Activated T-cell treated with anti-CD3 and anti-CD28 coated beads for 48 hours (primary cell): ENCODE results near the gene CLTCL1.

Experiments
- DNase-seq: peaks from one replicate; pipeline ENCODE4 v3.0.0-alpha.2; 2020; ENCODE audit warnings: low read depth

Gene CLTCL1

DNA sequence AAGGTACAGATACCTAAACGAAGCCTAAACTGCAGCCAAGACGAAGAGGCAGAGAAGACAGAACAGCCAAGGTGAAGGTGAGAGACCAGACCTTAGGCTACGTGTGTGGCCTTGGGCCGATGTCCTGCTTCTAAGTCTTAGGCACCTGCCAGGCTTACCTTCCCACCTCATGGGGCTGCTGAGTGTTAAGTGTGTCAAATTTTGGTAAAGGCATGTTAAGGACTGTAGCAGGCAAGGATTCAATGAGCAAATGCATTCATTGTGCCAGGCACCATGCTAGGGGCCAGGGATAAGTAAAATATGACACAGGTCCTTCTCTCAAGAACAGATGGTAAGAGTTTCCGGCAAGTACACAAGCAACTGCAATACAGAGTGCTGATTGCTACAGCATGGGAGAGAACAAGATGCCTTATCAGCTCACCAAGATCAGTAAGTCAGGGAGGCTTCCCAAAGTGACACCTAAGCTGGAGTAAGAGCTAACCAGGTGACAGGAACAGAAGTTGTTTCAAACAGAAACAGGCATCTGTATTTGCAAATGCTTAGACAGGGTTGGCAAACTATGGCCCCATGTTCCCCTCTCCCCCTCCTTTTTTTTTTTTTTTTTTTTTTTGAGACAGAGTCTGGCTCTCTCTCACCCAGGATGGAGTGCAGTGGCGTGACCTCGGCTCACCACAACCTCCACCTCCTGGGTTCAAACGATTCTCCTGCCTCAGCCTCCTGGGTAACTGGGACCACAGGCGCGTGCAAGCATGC, 46.7 kb downstream of the CLTCL1 start:
- no peak for DNase-seq

DNA sequence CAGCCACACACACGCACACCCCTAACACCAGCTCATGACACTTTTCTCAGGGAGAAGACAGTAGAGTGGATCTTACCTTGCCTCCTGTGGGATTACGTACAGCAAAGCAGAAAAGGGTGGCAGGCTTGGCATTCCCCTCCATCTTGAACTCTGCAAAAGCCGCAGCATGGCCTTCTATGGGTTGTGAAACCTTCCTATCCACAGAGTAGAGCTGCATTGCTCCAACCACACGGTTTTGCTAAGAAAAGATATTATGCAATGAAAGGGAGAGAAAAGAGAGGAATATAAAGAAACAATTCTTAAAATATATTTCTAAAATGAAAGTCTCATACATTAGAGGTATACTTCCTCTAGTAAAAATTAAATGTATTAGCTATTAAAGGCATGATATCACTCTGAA, 48.8 kb downstream of the CLTCL1 start:
- no peak for DNase-seq

DNA sequence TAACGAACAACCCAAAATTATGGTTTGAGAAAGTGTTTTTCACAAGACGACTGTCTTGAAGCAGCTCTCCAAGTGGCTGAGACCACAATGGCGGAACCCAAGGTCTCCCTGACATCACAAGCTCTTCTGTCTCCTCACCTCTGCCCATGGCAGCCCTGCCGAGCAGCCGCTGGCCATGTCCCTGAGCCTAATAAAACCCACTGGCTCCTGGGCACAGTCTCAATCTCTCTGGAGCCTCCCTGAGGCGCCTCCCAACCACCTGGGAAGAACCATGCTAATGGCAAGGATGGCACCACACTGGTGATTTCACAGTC, 50.0 kb downstream of the CLTCL1 start:
- DNase-seq = no peak

DNA sequence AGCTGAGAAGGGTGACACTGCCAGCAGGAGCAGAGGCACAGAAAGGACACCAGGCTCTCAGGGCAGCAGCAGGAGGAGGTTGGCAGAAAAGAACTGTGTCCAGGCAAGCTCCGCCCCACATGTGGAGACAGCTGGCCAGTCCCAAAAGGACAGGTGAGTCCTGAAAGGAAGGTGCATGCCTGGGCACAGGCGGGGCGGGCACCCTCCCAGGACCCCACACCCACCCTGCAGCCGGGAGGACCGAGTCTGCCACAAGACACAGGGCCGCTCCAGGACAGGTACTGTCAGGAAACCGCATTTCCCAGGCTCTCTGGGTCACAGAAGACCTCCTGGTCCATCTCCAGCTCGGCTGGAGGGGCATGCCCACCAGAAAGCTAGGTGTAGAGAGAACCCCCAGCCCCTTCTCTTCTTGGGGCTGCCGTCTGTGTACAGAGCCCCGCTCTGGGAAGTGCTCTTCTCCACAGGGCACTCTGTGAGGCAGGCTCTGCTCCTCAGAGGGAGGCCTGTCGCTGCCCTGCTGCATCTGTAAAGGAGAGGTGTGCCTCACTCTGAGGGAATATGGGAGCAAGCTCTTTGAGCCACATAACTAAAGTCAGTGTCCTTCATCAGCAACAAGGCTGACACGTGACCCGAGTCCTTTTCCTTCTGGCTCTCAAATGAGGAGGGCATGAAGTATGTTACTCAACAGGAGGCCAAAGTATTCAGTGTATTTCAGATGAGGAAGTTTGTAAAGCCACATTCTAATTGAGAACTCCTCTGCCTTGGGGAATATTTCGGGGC, 50.5 kb downstream of the CLTCL1 start:
- DNase-seq = no peak

DNA sequence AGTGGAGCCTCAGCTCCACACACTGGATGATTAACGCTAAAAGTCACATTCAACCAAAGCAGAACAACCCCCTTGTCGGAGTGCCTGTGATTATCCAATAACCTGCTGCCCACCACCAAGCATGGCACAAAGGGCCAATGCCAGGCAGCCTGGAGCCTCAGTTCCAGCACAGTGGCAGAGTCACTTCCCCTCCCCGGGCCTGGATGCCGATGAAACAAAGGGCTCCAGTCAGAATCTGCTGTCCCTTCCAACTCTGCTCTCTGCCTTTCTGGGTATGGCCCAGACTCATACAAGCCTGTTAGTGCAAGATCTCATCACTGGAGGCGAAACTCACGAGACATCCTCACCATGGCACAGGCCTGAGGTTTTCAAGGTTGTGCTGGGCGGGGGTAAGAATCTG, 52.1 kb downstream of the CLTCL1 start:
- DNase-seq = no peak

DNA sequence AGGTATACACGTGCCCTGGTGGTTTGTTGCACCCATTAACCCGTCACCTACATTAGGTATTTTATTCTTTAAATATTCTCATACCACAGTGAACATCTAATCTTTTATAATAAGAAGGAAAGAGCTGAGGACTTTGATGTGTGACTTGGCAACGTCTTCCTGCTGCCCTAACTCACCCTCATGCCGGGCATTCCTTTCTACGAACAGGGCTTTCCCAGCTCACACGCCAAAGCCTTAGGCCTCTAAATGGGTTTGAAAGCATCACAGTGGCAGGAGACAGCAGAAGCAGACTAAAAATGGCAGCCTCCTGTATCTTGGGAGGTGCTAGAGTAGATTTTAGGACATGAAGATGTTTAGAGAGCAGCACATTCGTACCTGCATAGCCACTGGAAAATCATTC, 52.6 kb downstream of the CLTCL1 start:
- DNase-seq = no peak

DNA sequence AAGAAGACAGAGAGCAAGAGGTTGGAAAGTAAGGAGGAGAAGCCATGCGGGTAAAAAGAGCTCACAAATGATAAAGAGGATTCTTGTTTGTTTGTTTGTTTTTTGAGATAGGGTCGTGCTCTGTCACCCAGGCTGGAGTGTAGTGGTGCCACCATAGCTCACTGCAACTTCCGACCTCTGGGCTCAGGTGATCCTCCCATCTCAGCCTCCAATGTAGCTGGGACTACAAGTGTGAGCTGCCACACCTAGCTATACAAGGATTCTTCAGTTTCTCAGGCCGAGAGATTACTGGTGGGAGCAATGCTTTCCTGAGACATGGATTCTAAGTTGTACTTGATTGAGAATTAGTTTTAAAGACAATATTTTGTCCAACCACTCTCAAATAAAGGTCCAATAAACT, 55.6 kb downstream of the CLTCL1 start:
- no peak for DNase-seq

DNA sequence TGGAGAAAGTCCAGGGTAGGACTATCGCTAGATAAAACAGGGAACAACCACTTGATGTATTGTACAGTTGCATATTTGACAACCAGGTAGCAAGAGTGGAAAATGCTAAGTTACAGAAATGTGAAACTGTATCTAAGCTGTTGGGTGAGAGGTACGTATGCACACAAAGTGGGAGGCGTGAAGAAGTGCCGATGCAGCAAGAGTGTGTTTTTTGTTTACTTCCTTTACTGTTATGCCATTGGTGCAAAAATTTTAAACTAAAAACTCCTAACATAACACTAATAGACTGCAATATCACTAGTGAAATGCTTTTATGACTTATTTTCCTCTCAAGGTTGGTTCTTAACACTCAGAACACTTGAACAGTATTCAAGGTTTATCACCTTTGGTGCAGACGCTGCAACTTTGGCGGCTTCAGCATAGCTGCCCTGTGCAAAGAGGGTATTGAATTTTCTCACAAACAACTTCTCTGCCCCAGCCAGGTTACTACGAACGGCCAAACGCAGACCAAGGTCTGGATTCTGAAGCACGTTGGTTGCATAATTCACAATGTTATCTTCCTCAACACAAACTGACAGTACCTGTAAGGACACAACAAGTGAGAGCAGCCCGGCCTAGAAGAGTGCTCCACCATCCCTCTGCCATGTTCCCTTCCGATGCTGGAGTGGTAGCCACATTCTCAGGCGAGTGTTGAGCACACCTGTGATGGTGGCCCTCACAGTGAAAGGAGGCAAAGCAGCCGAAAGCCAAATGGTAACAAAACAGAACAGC, 57.2 kb downstream of the CLTCL1 start:
- DNase-seq = no peak

DNA sequence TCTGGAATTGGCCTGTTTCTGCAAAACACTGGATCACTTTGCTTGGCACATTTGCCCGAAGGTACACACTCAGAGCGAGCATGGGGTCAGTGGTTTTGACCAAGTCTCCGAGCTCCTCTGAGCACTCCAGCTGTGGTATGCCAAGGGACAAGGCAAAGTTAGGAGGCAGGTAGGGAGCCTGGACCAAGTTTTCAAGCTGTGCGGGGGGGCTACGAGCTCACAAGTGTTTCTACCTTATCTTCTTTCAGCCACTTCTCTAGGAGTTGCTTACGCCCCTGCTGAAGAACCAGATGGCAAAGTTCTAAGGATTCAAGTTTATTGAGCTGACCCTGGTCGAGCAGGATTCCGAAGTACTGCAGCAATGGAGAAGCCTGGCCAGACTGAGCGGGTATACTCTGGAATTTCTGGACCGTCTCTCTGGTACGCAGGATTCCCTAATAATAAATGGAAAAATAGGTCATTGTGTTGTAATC, 58.3 kb downstream of the CLTCL1 start:
- DNase-seq = no peak

DNA sequence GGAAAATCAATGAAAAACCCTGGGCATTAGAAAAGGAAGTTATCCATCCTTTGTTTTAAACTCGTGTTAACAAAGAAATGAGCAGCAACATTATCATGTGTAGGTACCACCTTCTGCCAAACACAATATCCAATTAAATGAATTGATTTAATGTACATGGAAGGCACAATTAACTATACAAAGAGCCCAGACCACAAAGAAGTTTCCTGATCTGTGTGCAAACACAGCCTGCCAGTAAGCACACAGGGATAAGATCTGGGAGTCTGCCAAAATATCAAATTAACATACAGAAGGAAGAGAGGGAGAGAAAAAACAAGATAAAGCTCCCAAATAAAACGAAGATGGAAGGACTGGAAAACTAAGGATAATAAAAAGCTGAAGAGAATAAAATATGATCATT, 58.9 kb downstream of the CLTCL1 start:
- no peak for DNase-seq

DNA sequence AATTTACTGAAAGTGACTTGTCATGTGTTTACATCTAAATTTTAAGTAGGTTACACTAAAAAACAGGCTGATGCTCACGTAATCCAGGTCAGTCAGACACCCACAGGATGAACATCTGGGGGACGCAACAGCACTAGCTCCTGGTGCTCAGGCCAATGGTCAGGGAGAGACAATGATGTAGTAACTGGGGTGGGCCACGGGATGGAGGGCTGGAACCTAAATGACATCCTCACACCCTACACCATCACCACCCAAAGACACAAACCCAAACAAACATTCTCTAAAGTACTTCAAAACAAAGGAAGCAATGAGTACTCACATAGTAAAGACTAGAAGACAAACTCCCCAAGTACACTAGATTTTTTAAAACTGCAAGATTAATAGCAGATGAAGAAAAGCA, 59.5 kb downstream of the CLTCL1 start:
- DNase-seq = no peak

DNA sequence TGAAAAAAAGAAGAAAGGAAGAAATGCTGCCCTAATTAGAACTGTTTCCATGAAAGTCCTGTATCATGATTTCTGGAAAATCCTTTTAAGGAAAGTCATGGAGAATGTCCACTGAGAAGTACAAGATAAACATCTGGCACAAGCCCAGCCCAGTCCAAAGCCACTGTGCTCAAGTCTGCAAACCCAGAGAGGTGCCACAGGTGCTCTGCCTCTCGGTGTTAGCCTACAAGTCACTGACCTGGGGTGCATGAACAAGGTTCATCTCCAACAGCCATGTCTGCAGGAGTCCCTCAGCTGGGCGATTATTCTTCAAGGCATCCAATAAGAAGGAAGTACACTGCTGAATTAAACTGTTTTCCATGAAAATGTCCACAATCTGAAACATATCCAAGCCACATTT, 61.9 kb downstream of the CLTCL1 start:
- no peak for DNase-seq

DNA sequence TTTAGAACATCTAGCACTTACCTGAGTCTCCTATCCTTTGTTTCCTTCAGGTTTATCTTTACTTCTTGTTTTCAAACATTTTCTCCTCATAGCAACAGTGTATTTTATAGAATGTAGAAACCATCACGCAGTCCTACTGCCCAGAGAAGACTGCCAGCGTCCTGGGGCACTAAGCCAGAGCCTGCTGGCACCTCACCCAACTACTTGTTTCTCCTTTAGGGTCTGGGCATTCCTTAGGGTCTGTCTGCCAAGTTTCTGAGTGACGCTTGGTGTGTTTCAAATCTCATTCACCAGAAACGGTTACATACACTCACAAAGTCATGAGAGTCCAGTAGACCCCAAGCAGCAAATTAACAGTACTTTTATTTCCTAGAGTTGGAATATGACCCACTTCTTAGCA, 63.3 kb downstream of the CLTCL1 start:
- no peak for DNase-seq

DNA sequence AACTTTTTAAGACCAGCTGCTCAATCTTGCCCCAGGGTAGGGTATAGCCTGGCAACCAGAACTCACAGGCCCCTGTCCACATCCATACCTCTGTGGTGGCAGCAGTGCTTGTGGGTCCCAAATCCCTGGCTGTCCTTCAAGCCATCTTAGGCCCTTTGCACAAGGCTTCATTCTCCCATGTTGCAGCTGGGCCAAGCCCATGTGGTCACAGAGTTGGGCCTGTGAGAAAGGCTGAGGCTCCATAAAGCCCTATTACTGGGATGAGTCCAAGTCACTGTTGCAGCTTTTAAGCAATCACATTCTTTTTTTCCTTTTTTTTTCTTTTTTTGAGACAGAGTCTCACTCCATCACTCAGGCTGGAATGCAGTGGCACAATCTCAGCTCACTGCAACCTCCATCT, 65.1 kb downstream of the CLTCL1 start:
- no peak for DNase-seq

DNA sequence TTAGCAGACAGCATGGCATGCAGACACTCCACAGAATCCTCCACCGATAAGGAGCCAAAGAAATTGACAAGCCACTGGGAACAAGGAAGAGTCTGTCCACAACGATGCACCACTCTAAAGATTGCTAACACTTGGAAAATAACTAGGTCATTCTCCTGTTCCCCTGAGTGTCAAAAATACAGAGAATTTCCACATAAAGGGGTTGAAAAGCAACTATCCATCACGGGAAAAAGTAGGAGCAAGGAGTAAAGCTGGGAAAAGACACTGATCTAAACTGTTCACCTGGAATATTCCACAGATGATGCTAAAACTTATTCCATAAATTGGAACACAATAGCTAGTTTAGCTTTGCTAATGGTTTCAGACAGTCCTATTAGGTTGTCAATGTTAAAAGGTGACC, 66.0 kb downstream of the CLTCL1 start:
- no peak for DNase-seq

DNA sequence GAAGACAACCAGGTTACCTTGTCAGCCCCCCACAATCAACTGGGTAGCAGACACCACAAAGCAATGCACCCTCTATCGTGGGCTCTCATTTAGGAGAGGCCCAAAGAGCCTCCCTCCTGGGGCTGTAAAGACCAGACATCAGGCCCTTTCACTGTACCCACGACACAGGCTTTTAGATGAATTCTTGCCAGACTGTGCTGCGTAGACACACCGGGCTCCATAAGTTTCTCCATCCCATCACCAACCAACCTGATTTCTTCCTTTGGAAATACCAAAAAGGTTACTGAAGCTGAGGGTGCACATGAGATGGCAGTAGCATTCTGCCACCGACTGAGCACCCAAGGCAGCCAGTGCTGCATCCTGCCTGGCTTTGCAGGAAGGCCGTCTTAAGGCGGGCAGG, 66.5 kb downstream of the CLTCL1 start:
- DNase-seq = no peak

DNA sequence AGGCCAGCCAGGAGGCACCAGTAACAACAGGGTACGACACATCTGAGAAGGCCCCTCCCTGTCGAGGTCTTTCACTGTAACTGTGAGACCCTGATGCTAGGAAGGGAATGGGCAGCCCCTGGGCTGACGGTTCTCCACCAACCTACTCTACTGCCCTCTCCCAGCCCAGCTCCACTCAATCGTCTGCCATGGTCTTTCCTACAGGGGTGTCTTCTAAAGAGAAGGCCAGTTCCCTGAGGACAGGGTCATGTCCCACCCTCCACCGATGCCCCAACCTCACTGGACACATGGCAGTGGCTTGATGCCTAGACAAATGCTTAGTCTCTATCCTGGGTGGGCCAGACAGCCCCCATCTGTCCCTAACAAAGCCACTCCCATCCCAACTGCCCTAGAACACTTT, 67.0 kb downstream of the CLTCL1 start:
- DNase-seq = no peak

DNA sequence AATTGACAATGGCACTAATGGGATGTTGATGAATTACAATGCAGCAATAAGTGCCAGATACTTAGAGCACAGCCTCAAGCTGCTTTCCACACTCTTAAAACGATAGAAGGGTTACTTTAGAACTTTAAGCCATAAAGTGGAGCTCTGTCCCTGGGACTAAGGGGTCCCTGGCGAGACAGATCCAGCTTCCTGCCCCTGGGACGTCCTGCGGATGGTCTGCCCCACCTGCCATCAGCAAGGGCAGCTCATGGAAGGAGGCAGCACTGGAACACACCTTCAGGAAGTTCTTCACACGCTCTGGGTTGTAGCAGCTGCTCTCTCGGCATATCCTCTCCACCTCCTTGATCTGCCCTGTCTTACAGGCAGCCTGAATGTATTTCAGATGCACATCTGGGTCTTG, 67.9 kb downstream of the CLTCL1 start:
- no peak for DNase-seq

DNA sequence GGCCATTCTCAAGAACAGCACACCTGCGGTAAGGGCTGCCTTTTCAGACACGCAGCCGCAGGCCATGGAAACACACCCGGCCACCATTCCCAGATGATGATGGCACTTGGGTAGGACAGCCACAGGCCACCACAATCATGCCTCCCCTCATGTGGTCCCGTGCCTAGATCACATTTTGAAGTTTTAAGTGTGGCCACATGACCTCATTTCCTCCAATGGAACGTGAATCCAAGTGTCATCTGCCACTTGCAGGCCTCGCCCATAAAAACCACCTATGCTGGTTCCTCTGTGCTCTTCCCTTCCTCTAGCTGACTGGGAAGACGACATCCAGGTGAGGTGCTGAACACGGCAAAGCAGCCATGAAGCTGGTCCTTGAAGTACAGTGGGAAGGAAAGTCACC, 68.4 kb downstream of the CLTCL1 start:
- no peak for DNase-seq

DNA sequence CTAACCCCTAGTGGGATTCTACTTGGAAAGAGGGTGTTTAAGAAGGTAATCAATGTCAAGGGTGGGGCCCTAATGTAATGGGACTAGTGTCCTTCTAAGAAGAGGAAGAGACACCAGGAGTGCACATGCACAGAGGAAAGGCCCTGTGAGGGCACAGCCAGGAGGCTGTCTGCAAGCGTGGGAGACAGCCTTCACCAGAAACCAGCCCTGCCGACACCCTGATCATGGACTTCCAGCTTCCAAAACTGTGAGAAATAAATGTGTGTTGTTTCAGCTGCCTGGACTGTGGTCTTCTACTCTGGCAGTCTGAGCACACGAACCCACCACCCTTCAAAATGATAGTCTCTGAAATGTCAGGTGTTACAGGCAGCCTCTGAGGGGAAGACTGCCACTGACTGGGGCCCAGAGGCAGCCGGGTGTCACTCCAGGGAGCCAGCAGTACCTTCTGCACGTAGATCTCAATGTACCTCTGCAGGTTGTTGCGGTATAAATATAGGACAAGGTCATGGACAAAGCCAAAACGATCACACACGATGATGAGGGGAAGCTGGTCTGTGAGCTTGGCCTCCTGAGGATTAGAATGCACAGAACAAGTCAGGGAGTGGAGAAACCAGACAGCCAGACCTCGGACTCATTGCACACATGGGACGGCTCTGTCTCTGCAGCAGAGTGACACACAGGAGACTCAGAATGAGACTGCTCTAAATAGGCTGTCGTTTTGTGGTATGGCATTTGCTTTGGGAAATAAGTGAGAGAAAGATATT, 69.1 kb downstream of the CLTCL1 start:
- no peak for DNase-seq

DNA sequence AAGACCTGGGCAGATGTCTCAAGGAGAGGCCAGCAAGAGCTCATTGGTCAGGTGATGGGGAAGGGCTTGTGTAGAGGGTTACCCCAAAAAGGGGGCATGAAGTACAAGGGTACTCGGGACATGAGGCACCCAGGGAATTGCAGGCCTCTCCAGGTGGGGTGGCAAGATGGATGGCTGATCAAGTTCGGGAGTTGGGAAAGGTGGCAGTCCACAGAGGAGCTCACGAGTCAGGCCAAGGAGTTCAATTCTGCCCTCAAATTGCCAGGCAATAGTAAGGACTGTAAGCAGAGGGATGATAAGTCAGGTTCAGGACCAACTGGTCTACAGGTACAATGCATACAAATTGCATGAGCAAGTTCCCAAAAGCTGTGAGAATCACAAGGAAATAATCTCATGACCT, 70.7 kb downstream of the CLTCL1 start:
- DNase-seq = no peak

DNA sequence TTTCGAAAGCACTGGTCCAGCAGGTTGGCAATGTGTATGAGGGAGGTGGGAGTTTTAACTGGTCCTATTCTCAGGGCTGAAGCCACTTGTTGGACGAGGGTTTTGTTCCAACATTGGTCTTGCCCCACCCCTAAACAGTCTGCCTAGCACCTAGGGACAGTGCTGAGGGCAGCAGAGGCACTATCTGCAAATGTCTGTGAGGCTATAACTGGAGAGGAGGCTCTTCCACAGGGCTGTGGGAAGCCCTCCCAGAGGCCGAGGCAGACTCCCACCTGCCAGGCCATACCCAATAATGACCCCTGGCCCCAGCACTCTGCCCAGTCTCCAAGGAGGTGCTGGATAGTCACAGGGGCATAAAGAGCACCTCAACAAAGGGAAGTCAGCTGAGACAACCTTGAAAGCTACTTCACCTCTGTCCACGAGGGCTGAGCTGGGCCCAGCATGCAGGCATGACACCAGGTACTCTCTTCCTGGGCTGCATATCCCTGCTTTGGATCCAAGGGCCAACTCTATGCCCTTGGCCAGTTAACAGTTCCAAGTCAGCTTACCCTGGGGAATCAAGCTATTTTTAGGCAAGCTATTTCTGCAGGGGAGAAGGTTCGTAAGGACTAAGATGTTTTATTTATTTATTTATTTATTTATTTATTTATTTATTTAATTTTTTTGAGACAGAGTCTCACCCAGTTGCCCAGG, 72.8 kb downstream of the CLTCL1 start:
- DNase-seq = no peak
